Measurements from ENCODE around the gene CIDEB. TPM values are rescaled to one million over a fixed set of nuclear protein-coding genes. Genes with fewer than 3 reads are reported as not detected.

The CIDEB gene
- total RNA-seq, 2 donors from 2014 or later: 10.1 to 10.8 TPM

- intact Hi-C loops (cut with DNase I): no loop called here
- DNase-seq (ENCODE audit: low spot score): peak; percentile 90
Observed at GRCh38 chr14:24315807-24316596, 8.2 kb upstream of the CIDEB start.

GRCh38 chr14:24315243-24315806 lies 7.5 kb upstream of the CIDEB start:
- no peak for DNase-seq (ENCODE audit: low spot score)
- intact Hi-C loops (cut with DNase I): no loop called here

GRCh38 chr14:24314377-24315193 lies 6.8 kb upstream of the CIDEB start:
- DNase-seq (ENCODE audit: low spot score): no peak
- intact Hi-C loops (cut with DNase I): no loop called here

GRCh38 chr14:24313913-24314312 lies 6.1 kb upstream of the CIDEB start:
- no peak for DNase-seq (ENCODE audit: low spot score)
- intact Hi-C loops (cut with DNase I): no loop called here

GRCh38 chr14:24312736-24313507 lies 5.1 kb upstream of the CIDEB start:
- intact Hi-C loops (cut with DNase I): no loop called here
- DNase-seq (ENCODE audit: low spot score): no peak

GRCh38 chr14:24311837-24312615 lies 4.2 kb upstream of the CIDEB start:
- intact Hi-C loops (cut with DNase I): no loop called here
- DNase-seq (ENCODE audit: low spot score): no peak

GRCh38 chr14:24310646-24311604 lies 3.1 kb upstream of the CIDEB start, which contains the start of gene LTB4R:
TSS of gene LTB4R (plus strand) at chr14:24311502. CDS start at chr14:24315652, 4,150 bp downstream.
- intact Hi-C loops (cut with DNase I): no loop called here
- peak; percentile 92 for DNase-seq (ENCODE audit: low spot score)

- intact Hi-C loops (cut with DNase I): no loop called here
- DNase-seq (ENCODE audit: low spot score): no peak
Observed at GRCh38 chr14:24310265-24310645, 2.5 kb upstream of the CIDEB start.

- no peak for DNase-seq (ENCODE audit: low spot score)
- intact Hi-C loops (cut with DNase I): loop anchor here in 1 of 2 donors (10.0 kb wide), 1 partner anchor 55 kb away; no protein-coding TSS in a partner anchor
Observed at GRCh38 chr14:24309538-24310264, 1.9 kb upstream of the CIDEB start, which contains the start of gene LTB4R2. TSS of gene LTB4R2 (plus strand) at chr14:24310140. CDS start at chr14:24310665, 525 bp downstream.

- intact Hi-C loops (cut with DNase I): loop anchor here in 1 of 2 donors (10.0 kb wide), 1 partner anchor 54 kb away; no protein-coding TSS in a partner anchor
- DNase-seq (ENCODE audit: low spot score): no peak
Observed at GRCh38 chr14:24308342-24309124, 756 bp upstream of the CIDEB start.

- intact Hi-C loops (cut with DNase I): loop anchor here in 1 of 2 donors (10.0 kb wide), 1 partner anchor 52 kb away; no protein-coding TSS in a partner anchor
- no peak for DNase-seq (ENCODE audit: low spot score)
Observed at GRCh38 chr14:24307156-24307574, 612 bp downstream of the CIDEB start.

GRCh38 chr14:24304019-24304387 lies 3.8 kb downstream of the CIDEB start:
- DNase-seq (ENCODE audit: low spot score): no peak
- intact Hi-C loops (cut with DNase I): loop anchor here in 1 of 2 donors (10.0 kb wide), 1 partner anchor 49 kb away; no protein-coding TSS in a partner anchor

GRCh38 chr14:24300326-24300980 lies 7.3 kb downstream of the CIDEB start:
- DNase-seq (ENCODE audit: low spot score): no peak
- intact Hi-C loops (cut with DNase I): loop anchor here in 1 of 2 donors (10.0 kb wide), 1 partner anchor 46 kb away; no protein-coding TSS in a partner anchor

GRCh38 chr14:24299255-24300191 lies 8.3 kb downstream of the CIDEB start, which contains the start of the genes DHRS1 and NOP9:
TSS of gene DHRS1 (minus strand) at chr14:24299780. CDS start at chr14:24299106, 674 bp downstream.
TSS of gene NOP9 (plus strand) at chr14:24299850. CDS start at chr14:24299955, 105 bp downstream.
- peak; percentile 98 for DNase-seq (ENCODE audit: low spot score)
- intact Hi-C loops (cut with DNase I): loop anchor here in 1 of 2 donors (10.0 kb wide), 1 partner anchor 45 kb away; no protein-coding TSS in a partner anchor

Measured in posterior vena cava (tissue), 2 donors.